SK-N-SH (cell line): ENCODE data around the gene CIITA. TPM values are rescaled to one million over a fixed set of nuclear protein-coding genes. Genes with fewer than 3 reads are reported as not detected.
A peak's percentile ranks its signal among the peaks of the same experiment; 100 is the strongest.

Source experiments
- EZH2phosphoT487 ChIP-seq: fragments of 200-600 bp; sonication (generic); IDR thresholded peaks from 2 replicates; pipeline ENCODE4 v1.6.1; 2017; ENCODE audit warnings: low read depth, mixed run types, mild to moderate bottlenecking, antibody characterized with exemption, moderate library complexity, borderline replicate concordance
- MEF2A ChIP-seq: IDR thresholded peaks from 2 replicates; pipeline ENCODE4 v1.4.0; 2012; ENCODE audit warnings: low read depth, borderline replicate concordance
- RCOR1 ChIP-seq: fragments of 150-350 bp; IDR thresholded peaks from 2 replicates; pipeline ENCODE4 v1.6.1; 2017; ENCODE audit warnings: antibody characterized with exemption, low read length
- REST ChIP-seq: IDR thresholded peaks from 2 replicates; pipeline ENCODE4 v1.6.1; 2012; ENCODE audit warnings: mild to moderate bottlenecking, low read depth, low read length, moderate library complexity
- RFX5 ChIP-seq: IDR thresholded peaks from 2 replicates; pipeline ENCODE4 v1.6.1; 2012; ENCODE audit warnings: mild to moderate bottlenecking, improper control_type of control experiment, low read length
- SIN3A ChIP-seq: IDR thresholded peaks from 2 replicates; pipeline ENCODE4 v1.6.1; 2012; ENCODE audit warnings: low read depth, mild to moderate bottlenecking, low read length, moderate library complexity, borderline replicate concordance
- TAF1 ChIP-seq: IDR thresholded peaks from 2 replicates; pipeline ENCODE4 v1.6.1; 2012; ENCODE audit warnings: low read depth, mild to moderate bottlenecking, low read length, moderate library complexity, borderline replicate concordance
- TCF12 ChIP-seq: IDR thresholded peaks from 2 replicates; pipeline ENCODE4 v1.4.0; 2012
- TEAD4 ChIP-seq: IDR thresholded peaks from 2 replicates; pipeline ENCODE4 v1.4.0; 2012; ENCODE audit warnings: mild to moderate bottlenecking, borderline replicate concordance; ENCODE audit not compliant: insufficient read depth
- USF2 ChIP-seq: fragments of 150-350 bp; IDR thresholded peaks from 2 replicates; pipeline ENCODE4 v1.6.1; 2017; ENCODE audit warnings: antibody characterized with exemption, low read length, low read depth, borderline replicate concordance
- ZBTB33 ChIP-seq: IDR thresholded peaks from 2 replicates; pipeline ENCODE4 v1.4.0; 2012; ENCODE audit warnings: low read depth, borderline replicate concordance
- polyA plus RNA-seq, 3 experiments: library from polyadenylated mRNA; depleted of rRNA; stranded (reverse); fragments of >200 nt; gene quantifications; 2 replicates each; pipeline ENCODE4 v1.2.3, GENCODE V29; 2012

CIITA gene
- polyA plus RNA-seq, 1 of the 3 experiments (the other 2 are of a cell fraction) = 0.23 TPM

DNA sequence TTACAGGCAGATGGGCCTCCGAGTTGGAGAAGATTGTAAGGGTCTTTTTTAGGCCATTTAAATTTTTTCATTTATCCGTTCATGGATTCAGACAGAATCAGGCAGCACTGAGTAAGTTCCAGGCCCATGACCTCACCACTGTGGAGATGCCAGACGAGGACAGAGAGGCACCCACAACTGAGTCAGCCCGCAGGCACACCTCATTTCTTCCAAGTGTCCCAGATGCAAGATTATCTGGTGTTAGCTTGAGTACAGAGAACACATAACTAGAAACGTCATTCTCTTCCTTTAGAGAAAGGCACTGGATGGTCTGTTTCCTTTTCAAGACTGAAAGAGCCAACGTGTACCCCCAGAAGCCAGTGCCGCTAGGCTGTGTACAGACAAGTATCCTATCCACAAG lies 84.2 kb downstream of the CIITA start (continued):
- TF ChIP-seq ZBTB33 (no peak), MEF2A (0 out of 2 replicates have a peak, but pooled peaks have one; percentile 17), EZH2phosphoT487 (no peak), SIN3A (no peak), TCF12 (peak; percentile 87), USF2 (no peak), REST (no peak), TAF1 (no peak), TEAD4 (peak; percentile 52; the same call in 1 of the 2 replicates), RFX5 (no peak), RCOR1 (no peak)
